ENCODE results near the gene REPS2.

REPS2 gene

GRCh38 chrX:17017134-17017533 is 70.7 kb downstream of the REPS2 start:
- Histone ChIP-seq H3K9me3 (replicated peaks; ENCODE audit: insufficient read depth, low read length) (no peaks in the 10 kb centered on the region), H2AFZ (ENCODE audit: low read length) (no peak overlapping the region), H3K9ac (ENCODE audit: low read length) (no peak overlapping the region), H3K27me3 (replicated peaks; ENCODE audit: insufficient read depth, low read length) (no peaks in the 10 kb centered on the region), H3K36me3 (replicated peaks; ENCODE audit: insufficient read depth, low read length) (no peaks in the 10 kb centered on the region), H3K4me3 (ENCODE audit: low read length) (no peak overlapping the region), H3K4me1 (ENCODE audit: low read length) (0 out of 2 replicates have a peak, but pooled peaks cover 3% of the 10 kb centered on the region), H3K4me2 (ENCODE audit: low read depth, low read length) (no peak overlapping the region), H4K20me1 (ENCODE audit: insufficient read depth, low read length) (no peaks in the 10 kb centered on the region), H3K27ac (ENCODE audit: low read length) (no peak overlapping the region), H3K9me2 (replicated peaks; ENCODE audit: insufficient read depth, low read length) (no peaks in the 10 kb centered on the region), H3F3A (ENCODE audit: insufficient read depth, low read length) (no peaks in the 10 kb centered on the region), H3K79me2 (ENCODE audit: low read length) (no peaks in the 10 kb centered on the region)
- DNase-seq, result no peak
- no peak for TF ChIP-seq EZH2phosphoT487 (IDR thresholded peaks at IDR 0.05; ENCODE audit: low read length)

- Histone ChIP-seq H3K9me2 (replicated peaks; ENCODE audit: insufficient read depth, low read length) (no peaks in the 10 kb centered on the region), H4K20me1 (ENCODE audit: insufficient read depth, low read length) (no peaks in the 10 kb centered on the region), H3K4me3 (ENCODE audit: low read length) (no peak overlapping the region), H3K79me2 (ENCODE audit: low read length) (no peaks in the 10 kb centered on the region), H3K27ac (ENCODE audit: low read length) (no peak overlapping the region), H3F3A (ENCODE audit: insufficient read depth, low read length) (no peaks in the 10 kb centered on the region), H3K27me3 (replicated peaks; ENCODE audit: insufficient read depth, low read length) (no peaks in the 10 kb centered on the region), H3K9ac (ENCODE audit: low read length) (no peak overlapping the region), H3K4me1 (ENCODE audit: low read length) (0 out of 2 replicates have a peak, but pooled peaks cover 3% of the 10 kb centered on the region), H3K4me2 (ENCODE audit: low read depth, low read length) (no peak overlapping the region), H3K36me3 (replicated peaks; ENCODE audit: insufficient read depth, low read length) (no peaks in the 10 kb centered on the region), H3K9me3 (replicated peaks; ENCODE audit: insufficient read depth, low read length) (no peaks in the 10 kb centered on the region), H2AFZ (ENCODE audit: low read length) (no peak overlapping the region)
- no peak for TF ChIP-seq CTCF (IDR thresholded peaks at IDR 0.05; ENCODE audit: low read length)
- no peak for TF ChIP-seq EZH2 (optimal IDR thresholded peaks at IDR 0.05; ENCODE audit: low read depth, low read length)
- no peak for TF ChIP-seq EZH2phosphoT487 (IDR thresholded peaks at IDR 0.05; ENCODE audit: low read length)
- DNase-seq, result no peak
Measured at GRCh38 chrX:17020356-17020755, 73.9 kb downstream of the REPS2 start.

- no peak overlapping the region for H3K4me3 ChIP-seq (ENCODE audit: low read length)
- no peak overlapping the region for H3K27ac ChIP-seq (ENCODE audit: low read length)
- H3K27me3 ChIP-seq (replicated peaks; ENCODE audit: insufficient read depth, low read length), result no peaks in the 10 kb centered on the region
- H3K9me2 ChIP-seq (replicated peaks; ENCODE audit: insufficient read depth, low read length), result no peaks in the 10 kb centered on the region
- H3F3A ChIP-seq (ENCODE audit: insufficient read depth, low read length), result no peaks in the 10 kb centered on the region
- no peak overlapping the region for H2AFZ ChIP-seq (ENCODE audit: low read length)
- no peaks in the 10 kb centered on the region for H3K79me2 ChIP-seq (ENCODE audit: low read length)
- no peak for TF ChIP-seq EZH2phosphoT487 (IDR thresholded peaks at IDR 0.05; ENCODE audit: low read length)
- H4K20me1 ChIP-seq (ENCODE audit: insufficient read depth, low read length), result no peaks in the 10 kb centered on the region
- no peaks in the 10 kb centered on the region for H3K36me3 ChIP-seq (replicated peaks; ENCODE audit: insufficient read depth, low read length)
- H3K4me1 ChIP-seq (ENCODE audit: low read length), result 0 out of 2 replicates have a peak, but pooled peaks cover 3% of the 10 kb centered on the region
- no peak overlapping the region for H3K4me2 ChIP-seq (ENCODE audit: low read depth, low read length)
- no peak overlapping the region for H3K9ac ChIP-seq (ENCODE audit: low read length)
- DNase-seq, result no peak
- H3K9me3 ChIP-seq (replicated peaks; ENCODE audit: insufficient read depth, low read length), result no peaks in the 10 kb centered on the region
Measured at GRCh38 chrX:17020851-17021821, 74.7 kb downstream of the REPS2 start.

GRCh38 chrX:17021851-17022604 is 75.6 kb downstream of the REPS2 start:
- Histone ChIP-seq H3K36me3 (replicated peaks; ENCODE audit: insufficient read depth, low read length) (no peaks in the 10 kb centered on the region), H4K20me1 (ENCODE audit: insufficient read depth, low read length) (no peaks in the 10 kb centered on the region), H3K4me3 (ENCODE audit: low read length) (no peak overlapping the region), H3K9ac (ENCODE audit: low read length) (no peak overlapping the region), H2AFZ (ENCODE audit: low read length) (no peak overlapping the region), H3F3A (ENCODE audit: insufficient read depth, low read length) (no peaks in the 10 kb centered on the region), H3K4me1 (ENCODE audit: low read length) (0 out of 2 replicates have a peak, but pooled peaks cover 3% of the 10 kb centered on the region), H3K4me2 (ENCODE audit: low read depth, low read length) (no peak overlapping the region), H3K27ac (ENCODE audit: low read length) (no peak overlapping the region), H3K9me2 (replicated peaks; ENCODE audit: insufficient read depth, low read length) (no peaks in the 10 kb centered on the region), H3K79me2 (ENCODE audit: low read length) (no peaks in the 10 kb centered on the region), H3K27me3 (replicated peaks; ENCODE audit: insufficient read depth, low read length) (no peaks in the 10 kb centered on the region), H3K9me3 (replicated peaks; ENCODE audit: insufficient read depth, low read length) (no peaks in the 10 kb centered on the region)
- TF ChIP-seq EZH2 (optimal IDR thresholded peaks at IDR 0.05; ENCODE audit: low read depth, low read length) (no peak), EZH2phosphoT487 (IDR thresholded peaks at IDR 0.05; ENCODE audit: low read length) (no peak), CTCF (IDR thresholded peaks at IDR 0.05; ENCODE audit: low read length) (no peak)
- DNase-seq, result no peak
